Jurkat, Clone E6-1 (cell line): ENCODE results near the gene TASL.
A peak's percentile ranks its signal among the peaks of the same experiment; 100 is the strongest.
"Not testable (repeated sequence)": the region's sequence is repeated elsewhere in the genome, so short reads cannot be mapped to it uniquely, and the experiment has no call there.

Experiments used
- DNase-seq: peaks from one replicate; pipeline ENCODE4 v3.0.0-alpha.2; 2011; ENCODE audit warnings: low read depth, low spot score
- H3K4me3 ChIP-seq: 2 replicates; pipeline ENCODE4 v1.5.1; 2011; ENCODE audit warnings: mild to moderate bottlenecking, low read length, control low read depth, moderate library complexity

TASL gene

DNA sequence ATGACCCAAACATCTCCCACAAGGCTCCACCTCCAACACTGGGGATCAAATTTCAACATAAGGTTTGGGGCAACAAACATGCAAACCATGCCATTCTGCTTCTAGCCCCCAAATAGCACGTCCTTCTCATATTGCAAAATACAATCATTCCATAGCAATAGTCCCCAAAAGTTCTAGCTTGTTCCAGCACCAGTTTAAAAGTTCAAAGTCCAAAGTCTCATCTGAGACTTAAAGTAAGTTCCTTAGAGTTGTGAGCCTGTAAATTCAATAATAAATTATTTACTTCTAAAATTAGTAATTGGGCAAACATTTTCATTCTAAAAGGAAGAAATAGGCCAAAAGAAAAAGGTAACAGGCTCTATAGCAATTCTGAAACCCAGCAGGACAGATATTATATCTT lies 8.9 kb upstream of the TASL start:
- H3K4me3 ChIP-seq: no peak overlapping the region
- no peak for DNase-seq

DNA sequence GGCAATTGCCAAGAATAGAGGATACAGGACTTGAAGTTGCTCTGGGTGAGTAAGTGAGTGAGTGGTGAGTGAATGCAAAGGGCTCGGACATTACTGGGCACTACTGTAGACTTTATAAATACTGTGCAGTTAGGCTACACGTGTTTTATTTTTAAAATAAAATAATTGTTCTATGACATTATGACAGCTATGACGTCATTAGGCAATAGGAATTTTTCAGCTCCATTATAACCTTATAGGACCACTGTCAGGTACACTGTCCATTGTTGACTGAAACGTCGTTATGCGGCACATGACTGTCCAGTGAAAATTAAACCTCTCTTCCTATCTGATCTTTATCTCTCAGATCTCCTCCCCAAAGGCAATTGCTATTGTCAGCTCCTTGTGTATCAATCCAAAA lies 5.1 kb upstream of the TASL start:
- H3K4me3 ChIP-seq: no peak overlapping the region
- no peak for DNase-seq

DNA sequence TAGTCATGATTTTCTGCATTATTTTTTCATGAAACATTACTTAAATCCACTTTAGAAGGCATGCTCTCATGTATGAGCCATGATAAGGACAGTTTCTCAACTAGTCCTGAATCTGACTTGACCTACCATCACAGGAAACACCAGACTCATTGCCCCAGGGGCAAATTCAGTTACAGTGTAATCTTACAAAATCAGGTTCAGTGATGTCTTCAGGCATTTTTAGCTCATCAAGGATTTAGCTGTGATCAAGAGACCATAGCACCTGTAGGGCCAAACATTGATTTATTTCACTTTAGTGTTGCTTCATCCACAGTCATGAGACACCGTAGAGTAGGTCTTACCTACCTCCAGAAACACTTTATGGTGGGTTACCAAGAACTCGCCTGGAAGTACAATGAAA lies 3.1 kb upstream of the TASL start:
- no peak overlapping the region for H3K4me3 ChIP-seq
- DNase-seq: no peak

DNA sequence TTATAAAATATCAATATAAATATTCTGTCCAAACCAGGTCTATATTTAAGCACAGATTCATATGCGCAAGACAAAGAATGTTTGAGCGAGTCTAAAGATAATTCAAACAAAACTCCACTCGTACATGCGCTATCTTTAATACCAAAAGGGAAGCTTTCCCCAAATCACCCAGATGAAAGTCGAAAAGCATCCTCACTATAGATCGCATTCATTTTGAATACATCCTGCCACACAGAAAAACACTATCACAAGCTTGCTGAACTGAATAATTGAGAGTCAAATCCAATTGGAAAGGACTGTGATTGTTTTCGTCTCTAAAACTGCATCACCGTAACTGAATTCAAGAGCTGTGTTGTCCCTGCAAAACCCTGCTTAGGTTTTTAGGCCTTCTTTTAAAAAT lies 685 bp downstream of the TASL start:
- no peak overlapping the region for H3K4me3 ChIP-seq
- DNase-seq: no peak

DNA sequence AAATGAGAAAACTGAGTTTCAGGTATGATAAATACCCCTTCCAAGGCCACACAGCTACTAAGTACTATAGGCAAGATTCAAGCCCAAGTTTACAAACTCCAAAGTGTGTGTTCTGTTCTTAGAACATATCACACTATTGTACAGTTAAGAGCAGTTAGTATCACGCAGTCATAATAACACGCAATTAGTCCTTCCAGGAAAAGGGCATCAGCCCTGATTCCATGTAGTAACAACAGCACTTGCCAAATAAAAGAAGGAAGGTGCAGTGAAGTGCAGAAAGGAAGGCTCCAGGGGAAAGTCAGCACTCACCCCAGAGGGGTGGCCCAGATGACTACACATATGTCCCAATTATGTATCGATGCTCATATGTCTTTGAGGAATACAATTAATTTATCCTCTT lies 4.4 kb downstream of the TASL start:
- H3K4me3 ChIP-seq: no peak overlapping the region
- DNase-seq: no peak

DNA sequence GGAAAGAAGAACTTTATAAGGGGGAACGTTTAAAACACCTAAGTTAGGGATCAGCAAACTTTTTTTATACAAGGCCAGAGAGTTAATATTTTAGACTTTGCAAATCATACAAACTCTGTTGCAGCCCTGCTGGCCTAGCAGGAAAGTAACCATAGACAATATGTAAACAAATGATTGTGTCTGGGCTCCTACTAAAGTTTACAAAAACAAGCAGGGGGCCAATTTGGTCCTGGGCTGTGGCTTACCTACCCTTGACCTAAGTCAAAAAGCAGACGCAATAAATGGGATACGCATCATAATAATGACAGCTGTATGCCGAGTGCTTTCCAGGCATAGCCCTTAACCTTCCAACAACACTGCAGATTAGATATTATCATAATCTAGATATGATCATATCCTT lies 4.9 kb downstream of the TASL start:
- DNase-seq: no peak
- H3K4me3 ChIP-seq: no peak overlapping the region

DNA sequence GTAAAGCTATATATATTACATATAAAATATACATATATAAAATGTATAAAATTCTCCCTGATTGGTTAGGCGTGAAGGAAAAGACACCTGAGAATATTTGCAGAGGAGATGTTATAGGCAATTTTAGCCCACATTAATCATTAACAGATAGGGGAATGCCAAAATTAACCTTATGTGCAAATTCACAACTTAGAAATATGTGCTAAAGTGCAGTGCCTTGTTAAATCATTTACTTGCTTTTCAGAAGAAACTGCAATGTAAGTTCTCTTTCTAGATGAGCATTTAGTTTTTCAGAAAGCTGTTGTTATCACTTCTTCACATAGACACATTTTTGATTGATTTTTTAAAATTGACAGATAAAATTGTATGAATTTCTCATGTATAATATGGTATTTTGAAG lies 5.6 kb downstream of the TASL start:
- H3K4me3 ChIP-seq: no peak overlapping the region
- DNase-seq: no peak

DNA sequence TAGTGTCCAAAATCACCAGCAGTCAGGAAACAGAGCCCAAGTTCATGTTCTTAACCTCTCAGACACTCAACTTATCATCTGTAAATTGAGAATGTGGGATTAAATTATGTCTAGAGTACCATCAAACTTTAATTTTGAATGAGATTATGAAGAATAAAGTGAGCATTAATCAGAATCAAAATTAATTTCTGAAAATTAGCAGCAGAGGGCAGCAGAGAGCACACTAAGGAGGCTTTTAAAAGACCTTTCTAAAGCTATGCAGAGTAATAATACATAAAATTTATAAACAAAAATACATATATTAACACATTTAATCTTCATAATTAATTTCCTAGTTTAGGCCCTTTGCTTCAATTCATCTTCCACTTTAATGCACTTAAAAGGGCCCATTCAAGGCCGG lies 7.1 kb downstream of the TASL start:
- H3K4me3 ChIP-seq: no peak overlapping the region
- no peak for DNase-seq

DNA sequence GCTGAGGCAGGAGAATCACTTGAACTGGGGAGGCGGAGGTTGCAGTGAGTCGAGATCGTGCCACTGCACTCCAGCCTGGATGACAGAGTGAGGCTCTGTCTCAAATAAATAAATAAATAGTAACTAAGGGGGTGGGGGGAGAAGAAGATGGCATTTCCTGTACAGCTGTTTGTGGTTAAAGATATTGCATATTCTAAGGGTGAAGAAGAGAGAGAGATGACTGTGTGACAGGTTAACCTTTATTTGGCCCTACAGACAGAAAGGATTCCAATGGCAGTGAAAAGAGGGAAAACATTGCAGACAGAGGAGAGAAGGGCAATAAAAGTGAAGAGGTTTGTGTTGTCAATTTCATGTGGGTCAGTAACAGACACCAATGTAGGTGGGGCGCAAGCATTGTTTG lies 9.4 kb downstream of the TASL start:
- H3K4me3 ChIP-seq: no peak overlapping the region
- DNase-seq: no peak

DNA sequence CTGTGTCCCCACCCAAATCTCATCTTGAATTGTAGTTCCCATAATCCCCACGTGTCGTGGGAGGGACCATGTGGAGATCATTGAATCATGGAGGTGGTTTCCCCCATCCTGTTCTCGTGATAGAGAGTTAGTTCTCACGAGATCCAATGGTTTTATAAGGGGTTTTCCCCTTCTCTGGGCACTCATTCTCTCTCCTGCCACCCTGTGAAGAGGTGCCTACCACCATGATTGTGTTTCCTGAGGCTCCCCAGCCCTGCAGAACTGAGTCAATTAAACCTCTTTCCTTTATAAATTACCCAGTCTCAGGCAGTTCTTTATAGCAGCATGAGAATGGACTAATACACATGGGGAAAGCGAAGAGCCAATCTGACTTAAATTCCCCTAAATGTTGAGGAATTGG lies 14.5 kb downstream of the TASL start:
- H3K4me3 ChIP-seq, DNase-seq: not testable (repeated sequence)

DNA sequence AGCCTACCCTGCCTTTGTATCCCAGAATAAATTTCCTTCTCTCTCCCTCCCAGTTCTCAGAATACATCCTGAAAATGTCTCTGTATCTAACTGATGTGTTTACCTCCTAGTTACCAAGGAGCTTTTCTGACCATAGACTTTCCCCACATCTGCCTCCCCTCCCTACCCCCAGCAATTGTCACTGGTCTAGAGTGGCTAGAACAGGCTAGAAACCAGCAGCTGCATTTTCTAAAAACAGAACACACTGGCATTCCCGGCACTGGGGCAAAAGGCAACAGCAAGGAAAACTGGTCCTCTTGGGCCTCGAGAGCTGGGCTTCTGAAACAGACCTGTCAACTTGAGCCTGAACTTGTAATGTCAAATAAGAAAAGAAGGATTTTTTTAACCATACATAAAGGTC lies 16.4 kb downstream of the TASL start:
- no peak overlapping the region for H3K4me3 ChIP-seq
- no peak for DNase-seq

DNA sequence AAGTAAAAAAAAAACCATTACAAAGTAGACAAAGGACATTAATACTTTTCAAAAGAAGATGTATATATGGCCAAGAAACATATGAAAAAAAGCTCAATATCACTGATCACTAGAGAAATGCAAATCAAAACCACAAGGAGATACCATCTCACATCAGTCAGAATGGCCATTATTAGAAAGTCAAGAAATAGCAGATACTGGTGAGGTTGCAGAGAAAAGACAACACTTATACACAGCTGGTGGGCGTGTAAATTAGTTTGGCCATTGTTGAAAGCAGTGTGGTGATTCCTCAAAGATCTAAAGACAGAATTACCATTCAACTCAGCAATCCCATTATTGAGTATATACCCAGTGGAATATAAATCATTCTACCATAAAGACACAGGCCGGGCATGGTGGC lies 39.3 kb downstream of the TASL start:
- no peak overlapping the region for H3K4me3 ChIP-seq
- no peak for DNase-seq

DNA sequence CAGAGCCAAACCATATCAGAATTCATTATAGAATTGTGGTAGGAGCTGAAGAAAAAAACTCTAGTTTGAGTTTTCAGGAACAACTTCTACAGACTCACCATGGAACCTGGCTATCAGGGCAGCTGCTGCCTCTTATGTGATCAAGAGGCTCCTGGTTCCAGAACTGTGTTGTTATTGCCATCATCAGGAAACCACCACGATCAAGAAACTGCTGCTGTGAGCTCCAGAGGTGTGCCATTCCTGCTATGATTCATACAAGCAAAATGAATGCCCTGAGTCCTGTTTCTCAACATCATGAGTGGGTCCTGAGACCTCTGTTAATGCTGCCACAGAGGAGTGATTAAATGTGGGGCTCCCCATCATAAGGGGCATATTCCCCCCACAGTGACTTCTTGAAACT lies 43.7 kb downstream of the TASL start:
- no peak overlapping the region for H3K4me3 ChIP-seq
- no peak for DNase-seq

DNA sequence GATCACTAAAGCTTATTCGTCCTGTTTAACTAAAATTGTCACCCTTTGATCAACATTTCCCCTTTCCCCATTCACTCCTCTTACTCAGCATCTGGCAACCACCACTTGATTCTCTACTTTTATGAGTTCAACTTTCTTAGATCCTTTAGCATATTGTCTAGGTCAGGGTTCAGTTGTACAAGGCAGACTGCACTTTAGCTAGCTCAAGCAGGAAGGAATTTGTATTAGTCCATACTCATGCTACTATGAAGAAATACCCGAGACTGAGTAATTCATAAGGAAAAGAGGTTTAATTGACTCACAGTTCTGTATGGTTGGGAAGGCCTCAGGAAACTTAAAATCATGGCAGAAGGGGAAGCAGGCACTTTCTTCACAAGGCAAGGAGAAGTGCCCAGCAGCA lies 44.3 kb downstream of the TASL start:
- H3K4me3 ChIP-seq: no peak overlapping the region
- DNase-seq: no peak

DNA sequence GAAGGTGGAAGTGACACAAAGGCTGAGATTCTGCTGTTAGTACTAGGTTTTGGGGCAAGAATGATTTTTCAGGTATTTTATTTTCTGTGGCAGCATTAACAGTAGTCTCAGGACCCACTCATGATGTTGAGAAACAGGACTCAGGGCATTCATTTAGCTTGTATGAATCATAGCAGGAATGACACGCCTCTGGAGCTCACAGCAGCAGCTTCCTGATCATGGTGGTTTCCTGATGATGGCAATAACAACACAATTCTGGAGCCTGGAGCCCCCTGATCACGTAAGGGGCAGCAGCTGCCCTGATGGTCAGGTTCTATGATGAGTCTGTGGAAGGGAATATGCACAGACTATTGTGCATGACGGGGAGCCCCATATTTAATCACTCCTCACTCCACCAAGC lies 47.0 kb downstream of the TASL start:
- no peak overlapping the region for H3K4me3 ChIP-seq
- DNase-seq: no peak

DNA sequence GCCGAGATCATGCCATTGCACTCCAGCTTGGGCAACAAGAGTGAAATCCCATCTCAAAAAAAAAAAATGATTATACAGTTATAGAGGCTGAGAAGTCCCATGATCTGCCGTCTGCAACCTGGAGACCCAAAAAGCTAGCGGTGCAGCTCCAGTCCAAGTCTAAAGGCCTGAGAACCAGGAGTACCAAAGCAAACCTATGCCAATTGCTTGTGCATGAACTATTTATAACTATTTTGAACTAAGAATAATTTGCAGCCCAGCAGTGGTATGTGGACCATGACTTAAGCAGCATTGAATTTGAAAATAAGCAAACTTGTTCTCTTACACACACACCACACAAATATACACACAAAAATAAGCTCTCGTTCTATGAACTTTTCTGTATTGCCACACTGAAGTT lies 51.8 kb downstream of the TASL start:
- H3K4me3 ChIP-seq: no peak overlapping the region
- DNase-seq: no peak

DNA sequence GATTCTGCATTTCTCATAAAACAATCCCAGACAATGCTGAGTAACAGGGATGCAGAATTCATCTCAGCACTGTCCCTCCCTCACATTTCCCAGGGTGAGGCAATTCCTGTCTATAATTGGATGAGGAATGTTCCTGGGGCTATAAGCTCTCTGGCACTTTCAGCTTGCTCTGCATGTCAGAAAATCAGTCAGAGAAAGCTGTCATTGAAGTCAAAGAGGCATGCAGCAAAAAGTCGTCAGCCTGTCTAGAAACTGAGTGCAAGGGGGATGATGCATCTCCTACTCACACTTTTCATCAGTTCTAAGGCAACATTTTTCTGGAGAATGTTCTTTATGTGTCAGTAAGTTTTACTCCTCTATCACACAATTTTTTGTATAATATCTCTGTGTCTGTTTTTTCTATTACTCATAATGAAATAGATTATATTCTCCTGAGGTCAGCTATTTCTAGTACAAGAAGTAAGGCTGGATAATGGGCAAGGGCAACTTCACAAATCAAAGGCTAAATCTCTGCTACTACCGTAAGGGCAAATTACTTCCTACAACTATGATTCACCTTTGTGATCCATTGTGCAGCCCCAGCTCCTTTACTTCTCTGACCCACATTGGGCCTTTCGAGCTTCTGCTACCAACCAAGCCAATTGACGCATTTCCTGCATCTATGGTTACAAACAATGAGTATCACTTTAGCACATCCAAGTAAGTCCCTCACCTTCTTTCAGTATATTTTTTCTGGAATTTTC lies 56.0 kb downstream of the TASL start:
- no peak overlapping the region for H3K4me3 ChIP-seq
- DNase-seq: no peak

DNA sequence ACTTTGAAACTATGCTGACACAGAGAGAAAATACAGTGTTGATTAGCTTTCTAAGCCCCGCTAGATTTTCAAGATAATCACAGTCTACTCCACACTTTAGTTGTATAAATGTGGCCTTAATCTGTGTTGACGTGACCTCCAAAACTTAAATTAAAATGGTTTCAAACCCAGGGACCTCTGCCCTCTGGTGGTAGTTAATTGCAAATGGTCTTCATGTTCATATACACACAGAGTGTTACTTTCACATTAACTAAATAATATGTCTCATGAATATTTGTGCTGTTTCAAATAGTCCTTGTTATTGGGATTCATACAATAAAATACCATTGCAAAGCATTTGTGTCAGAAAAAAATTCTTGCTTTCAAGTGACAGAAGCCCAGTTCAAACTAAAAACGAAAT lies 64.3 kb downstream of the TASL start:
- no peak overlapping the region for H3K4me3 ChIP-seq
- DNase-seq: peak; percentile 7
